K562 (cell line): ENCODE measurements around the gene SYNE2. TPM values are rescaled to one million over a fixed set of nuclear protein-coding genes. Genes with fewer than 3 reads are reported as not detected.

Experiments
- ATAC-seq: fragments of 200-7000 bp; cut with Tn5 transposase; 3 replicates; pipeline ENCODE4 v1.9.1; 2020; ENCODE audit warnings: moderate library complexity
- BruUV-seq: library from RNA; stranded (reverse); fragments of 400-500 nt; replicated peaks from 2 replicates; lab custom pipeline; 2021; lab: Mats Ljungman, UMichigan
- CTCF ChIA-PET: fragments of 300-600 bp; formaldehyde crosslinking; extraction: SDS; loops from one replicate; lab custom pipeline; 2021; ENCODE audit warnings: low intra/inter-chr PET ratio; lab: Yijun Ruan, JAX
- POLR2A ChIA-PET: fragments of 300-600, 350-650 bp; sonication (Branson Sonifier 250); formaldehyde crosslinking; extraction: SDS; loops from one replicate; lab custom pipeline; 2021; ENCODE audit warnings: antibody characterized with exemption, inconsistent platforms; lab: Yijun Ruan, JAX
- DNase-seq, 4 experiments: peaks; one replicate each; pipeline versions ENCODE4 v3.0.0 to v3.0.0-alpha.2; 2011 to 2018; ENCODE audit warnings: low spot score in 3 of 4, mixed read lengths in 3 of 4; ENCODE audit errors: extremely low read depth in 1 of 4
- FAIRE-seq: peaks from 2 replicates; lab custom pipeline; 2011; peaks lifted over from hg19 to GRCh38; lab: Jason Lieb, UNC
- H2AFZ ChIP-seq: 2 replicates; pipeline ENCODE4 v1.6.0; 2011; ENCODE audit warnings: low read depth, low read length, control low read depth, inconsistent platforms
- H3K27ac ChIP-seq: fragments of 200-600 bp; 3 replicates; pipeline ENCODE4 v1.8.0; 2011; ENCODE audit warnings: low read depth, mild to moderate bottlenecking, control low read depth, inconsistent platforms, low read length, moderate library complexity, mixed read lengths; ENCODE audit errors: extremely low read depth
- H3K27me3 ChIP-seq, 2 experiments: fragments of 300-600 bp in 1 of 2; 2 replicates in 1 of 2; 3 replicates in 1 of 2; pipeline versions ENCODE4 v1.6.0 to v1.8.0; 2011; ENCODE audit warnings: inconsistent platforms in 2 of 2, low read length in 2 of 2, mild to moderate bottlenecking in 1 of 2, mixed read lengths in 1 of 2, moderate library complexity in 1 of 2; ENCODE audit not compliant: control insufficient read depth in 2 of 2, insufficient read depth in 2 of 2
- H3K36me3 ChIP-seq: fragments of 300-600 bp; 3 replicates; pipeline ENCODE4 v1.8.0; 2011; ENCODE audit warnings: mild to moderate bottlenecking, low read length, inconsistent platforms; ENCODE audit not compliant: control insufficient read depth, insufficient read depth
- H3K4me1 ChIP-seq, 2 experiments: fragments of 200-600 bp in 1 of 2; replicated peaks in 1 of 2; 2 replicates in 1 of 2; 3 replicates in 1 of 2; pipeline versions ENCODE4 v1.5.1 to v1.8.0; 2011; ENCODE audit warnings: inconsistent platforms in 2 of 2, low read length in 2 of 2, mild to moderate bottlenecking in 1 of 2, mixed read lengths in 1 of 2, moderate library complexity in 1 of 2; ENCODE audit not compliant: control insufficient read depth in 2 of 2, insufficient read depth in 2 of 2
- H3K4me2 ChIP-seq: 2 replicates; pipeline ENCODE4 v1.6.1; 2011; ENCODE audit warnings: low read length, control low read depth, inconsistent platforms, mixed read lengths; ENCODE audit not compliant: insufficient read depth
- H3K4me3 ChIP-seq: fragments of 200-600 bp; sonication (generic), shearing (Covaris generic); 2 replicates; pipeline ENCODE4 v1.5.1; 2016; ENCODE audit warnings: control low read depth, inconsistent platforms
- H3K79me2 ChIP-seq: fragments of 200-600 bp; 3 replicates; pipeline ENCODE4 v1.8.0; 2011; ENCODE audit warnings: low read length, inconsistent platforms; ENCODE audit not compliant: control insufficient read depth, insufficient read depth
- H3K9ac ChIP-seq, 2 experiments: 2 replicates each; pipeline versions ENCODE4 v1.6.0 to v1.6.1; 2011; ENCODE audit warnings: low read depth in 2 of 2, low read length in 2 of 2, control low read depth in 1 of 2, inconsistent platforms in 1 of 2, mild to moderate bottlenecking in 1 of 2, mixed read lengths in 1 of 2; ENCODE audit not compliant: insufficient read depth in 1 of 2
- H3K9me1 ChIP-seq: one replicate; pipeline ENCODE4 v1.6.0; 2011; ENCODE audit warnings: inconsistent platforms, mild to moderate bottlenecking, low read length, moderate library complexity; ENCODE audit not compliant: control insufficient read depth, insufficient read depth
- H3K9me3 ChIP-seq: replicated peaks from 2 replicates; pipeline ENCODE4 v1.5.1; 2011; ENCODE audit warnings: low read depth, low read length, inconsistent platforms; ENCODE audit not compliant: control insufficient read depth, insufficient read depth
- H4K20me1 ChIP-seq: replicated peaks from 2 replicates; pipeline ENCODE4 v1.6.1; 2011; ENCODE audit warnings: low read length, inconsistent platforms, mixed read lengths; ENCODE audit not compliant: control insufficient read depth, insufficient read depth
- BACH1 ChIP-seq: fragments of 200-800 bp; sonication (Bioruptor generic); IDR thresholded peaks from 2 replicates; pipeline ENCODE4 v1.6.1; 2016; ENCODE audit warnings: missing genetic modification characterization, missing compliant biosample characterization
- HMBOX1 ChIP-seq: sonication (generic); IDR thresholded peaks from 2 replicates; pipeline ENCODE4 v1.6.1; 2016
- MED1 ChIP-seq: sonication (generic); formaldehyde crosslinking; IDR thresholded peaks from 2 replicates; pipeline ENCODE4 v1.8.1; 2023; ENCODE audit warnings: missing genetic modification reagents, borderline replicate concordance
- NCOA6 ChIP-seq: fragments of 450-650 bp; IDR thresholded peaks from 2 replicates; pipeline ENCODE4 v1.6.1; 2017; ENCODE audit warnings: mild to moderate bottlenecking
- SP2 ChIP-seq: IDR thresholded peaks from 2 replicates; pipeline ENCODE4 v1.6.1; 2011; ENCODE audit warnings: mild to moderate bottlenecking, low read depth, low read length, moderate library complexity; ENCODE audit not compliant: poor library complexity, severe bottlenecking; ENCODE audit errors: extremely low read depth
- TGIF2 ChIP-seq: sonication (generic); formaldehyde crosslinking; IDR thresholded peaks from 2 replicates; pipeline ENCODE4 v1.8.1; 2022; ENCODE audit warnings: mild to moderate bottlenecking, missing genetic modification reagents, moderate library complexity
- ZC3H11A ChIP-seq: IDR thresholded peaks from 2 replicates; pipeline ENCODE4 v1.6.1; 2012; ENCODE audit warnings: low read depth, low read length, improper control_type of control experiment
- ZNF408 ChIP-seq: fragments of 250-450 bp; sonication (Bioruptor Pico); IDR thresholded peaks from 2 replicates; pipeline ENCODE4 v1.4.0; 2020; ENCODE audit warnings: low read depth, mild to moderate bottlenecking, moderate library complexity
- WGBS: fragments of 100-300 bp; shearing (Covaris generic); methylation state at CpG from one replicate; pipeline ENCODE4 v1.1.6; 2016; ENCODE audit warnings: low coverage, mixed read lengths; ENCODE audit not compliant: insufficient coverage; ENCODE audit errors: missing lambda C conversion rate; 5-methylcytosine and 5-hydroxymethylcytosine counted together
- in situ Hi-C: fragments of 300-500 bp; cut with MboI; formaldehyde crosslinking; loops from 4 replicates; pipeline ENCODE4 v1.15.0; 2018; ENCODE audit warnings: inconsistent platforms, mixed read lengths
- intact Hi-C: fragments of 100-400 bp; cut with micrococcal nuclease; formaldehyde crosslinking; loops from 2 replicates; pipeline ENCODE4 v1.14.2; 2022
- polyA plus RNA-seq, 8 experiments: library from polyadenylated mRNA; depleted of rRNA in 4 of 8; stranded (reverse) in 5 of 8; unstranded in 3 of 8; fragments of >200 nt; fragmentation: Nextera tagmentation in 2 of 8; fragmentation: Illumina TruSeq in 1 of 8; extraction: Ambion mirVana in 2 of 8; extraction: Trizol in 1 of 8; gene quantifications; 2 replicates each; pipeline versions ENCODE4 v1.2.1 to v1.2.3, GENCODE V29; 2011 to 2014; ENCODE audit warnings: inconsistent platforms in 1 of 8, missing spikeins in 1 of 8
- total RNA-seq, 7 experiments: library from RNA; depleted of rRNA in 6 of 7; stranded (reverse); fragments of >200 nt in 6 of 7; fragmentation: Illumina TruSeq in 2 of 7; extraction: Trizol in 2 of 7; gene quantifications; 2 replicates each; pipeline versions ENCODE4 v1.2.1 to v1.2.3, GENCODE V29; 2011 to 2021; ENCODE audit warnings: low replicate concordance in 1 of 7
- TF ChIP-seq, protein P1 (sequence below): fragments of 200-400 bp; formaldehyde crosslinking; IDR thresholded peaks from 2 replicates; pipeline ENCODE4 v1.6.1; 2017; ENCODE audit warnings: mild to moderate bottlenecking, low read depth, low read length, moderate library complexity

The SYNE2 gene
- total and polyA plus RNA-seq, 9 of the 15 experiments (the other 6 are each of a cell fraction or from before 2014, with no cell fraction given): 0.06 to 0.53 (median 0.11) TPM

DNA sequence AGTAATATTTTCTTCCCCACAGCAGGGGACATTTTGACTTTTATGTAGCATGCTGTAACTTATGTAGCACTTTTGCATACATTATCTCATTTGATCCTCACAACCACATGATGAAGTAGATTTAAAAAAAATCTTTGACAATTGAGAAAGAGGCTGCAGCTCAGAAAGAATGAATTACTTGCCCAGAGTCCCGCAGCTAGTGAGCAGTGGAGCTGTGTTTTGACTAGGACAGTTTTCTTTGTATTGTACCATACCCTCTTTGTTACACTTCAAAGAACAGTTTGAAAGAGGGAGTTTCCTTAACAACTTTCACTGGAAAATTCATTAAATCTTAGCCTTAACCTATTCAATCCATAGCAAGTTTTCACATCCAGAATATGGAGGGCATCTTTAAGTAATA, 58.6 kb downstream of the SYNE2 start:
- Histone ChIP-seq H3K4me1 (no peaks in the 10 kb centered on the region), H3K9me3 (no peaks in the 10 kb centered on the region), H3K27ac (no peak overlapping the region), H3K9ac (no peak overlapping the region), H3K79me2 (no peaks in the 10 kb centered on the region), H3K9me1 (no peaks in the 10 kb centered on the region), H3K36me3 (no peaks in the 10 kb centered on the region), H3K4me2 (no peak overlapping the region), H2AFZ (no peak overlapping the region), H4K20me1 (no peaks in the 10 kb centered on the region), H3K4me3 (no peak overlapping the region), H3K27me3 (no peaks in the 10 kb centered on the region)
- no peak for FAIRE-seq
- no peak for DNase-seq
- intact Hi-C loops: no loop called here
- no peak for TF ChIP-seq ZNF408 (CRISPR knock-in tag)
- no peak for TF ChIP-seq HMBOX1
- TF ChIP-seq BACH1 (tag): no peak
- TF ChIP-seq TGIF2: no peak
- no peak for TF ChIP-seq SP2
- no peak for TF ChIP-seq NCOA6
- no peak for TF ChIP-seq MED1
- TF ChIP-seq, protein P1, sequence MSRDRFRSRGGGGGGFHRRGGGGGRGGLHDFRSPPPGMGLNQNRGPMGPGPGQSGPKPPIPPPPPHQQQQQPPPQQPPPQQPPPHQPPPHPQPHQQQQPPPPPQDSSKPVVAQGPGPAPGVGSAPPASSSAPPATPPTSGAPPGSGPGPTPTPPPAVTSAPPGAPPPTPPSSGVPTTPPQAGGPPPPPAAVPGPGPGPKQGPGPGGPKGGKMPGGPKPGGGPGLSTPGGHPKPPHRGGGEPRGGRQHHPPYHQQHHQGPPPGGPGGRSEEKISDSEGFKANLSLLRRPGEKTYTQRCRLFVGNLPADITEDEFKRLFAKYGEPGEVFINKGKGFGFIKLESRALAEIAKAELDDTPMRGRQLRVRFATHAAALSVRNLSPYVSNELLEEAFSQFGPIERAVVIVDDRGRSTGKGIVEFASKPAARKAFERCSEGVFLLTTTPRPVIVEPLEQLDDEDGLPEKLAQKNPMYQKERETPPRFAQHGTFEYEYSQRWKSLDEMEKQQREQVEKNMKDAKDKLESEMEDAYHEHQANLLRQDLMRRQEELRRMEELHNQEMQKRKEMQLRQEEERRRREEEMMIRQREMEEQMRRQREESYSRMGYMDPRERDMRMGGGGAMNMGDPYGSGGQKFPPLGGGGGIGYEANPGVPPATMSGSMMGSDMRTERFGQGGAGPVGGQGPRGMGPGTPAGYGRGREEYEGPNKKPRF: no peak
- TF ChIP-seq ZC3H11A: no peak
- POLR2A ChIA-PET: no interaction called here
- in situ Hi-C loops: no loop called here
- ATAC-seq: no peak
- CTCF ChIA-PET: no interaction called here
- 0% methylated on average over 1 of the region's 1 CpG for WGBS
- no TSS peak for BruUV-seq
